Ovary (tissue), 3 donors: ENCODE data around the gene INSYN2A.

Experiments
- CTCF ChIP-seq, 3 donors: fragments of 450-650 bp in 2 of 3; fragments of 200-600 bp in 1 of 3; IDR thresholded peaks; one replicate each; pipeline versions ENCODE4 v1.5.1 to v1.8.0; 2016 to 2022; ENCODE audit warnings: antibody characterized with exemption in 3 of 3, mild to moderate bottlenecking in 1 of 3
- EP300 ChIP-seq: sonication (generic); formaldehyde crosslinking; IDR thresholded peaks from one replicate; pipeline ENCODE4 v1.6.1; 2017; ENCODE audit warnings: antibody characterized with exemption
- POLR2A ChIP-seq: fragments of 450-650 bp; IDR thresholded peaks from one replicate; pipeline ENCODE4 v1.6.1; 2017; ENCODE audit warnings: antibody characterized with exemption, mild to moderate bottlenecking, moderate library complexity
- donor health status: DM: no; HTN: no; CAD: no.

GRCh38 chr10:127174866-127175265 is 21.5 kb downstream of the INSYN2A start:
- TF ChIP-seq POLR2A = no peak
- no peak for TF ChIP-seq CTCF (IDR thresholded peaks at IDR 0.05)
- TF ChIP-seq EP300 = no peak
